Heart right ventricle (tissue), 16 donors: ENCODE measurements around the gene GPATCH2L. TPM values are rescaled to one million over a fixed set of nuclear protein-coding genes. Genes with fewer than 3 reads are reported as not detected.

Experiments
- ATAC-seq, 8 donors: fragments of 200-7000 bp; cut with Tn5 transposase; one replicate each; pipeline ENCODE4 v1.9.1; 2020; ENCODE audit warnings: mild to moderate bottlenecking in 8 of 8, moderate library complexity in 8 of 8, moderate number of reproducible peaks in 1 of 8
- DNase-seq, 2 donors: peaks; one replicate each; pipeline ENCODE4 v3.0.0-alpha.2; 2020
- H3K27ac ChIP-seq, 10 donors: fragments of 200-600 bp; sonication (generic) in 2 of 10; one replicate each; pipeline versions ENCODE4 v1.5.0 to v1.8.0; 2020 to 2022; ENCODE audit warnings: mild to moderate bottlenecking in 3 of 10
- H3K27me3 ChIP-seq, 7 donors: fragments of 200-600 bp; one replicate each; pipeline ENCODE4 v1.8.0; 2021 to 2022; ENCODE audit warnings: mild to moderate bottlenecking in 2 of 7
- H3K36me3 ChIP-seq, 9 donors: fragments of 200-600 bp; sonication (generic) in 1 of 9; one replicate each; pipeline versions ENCODE4 v1.5.0 to v1.8.0; 2020 to 2022; ENCODE audit warnings: mild to moderate bottlenecking in 2 of 9
- H3K4me1 ChIP-seq, 9 donors: fragments of 200-600 bp; sonication (generic) in 1 of 9; one replicate each; pipeline versions ENCODE4 v1.5.0 to v1.8.0; 2020 to 2022; ENCODE audit warnings: mild to moderate bottlenecking in 4 of 9
- H3K4me3 ChIP-seq, 10 donors: fragments of 200-600 bp; sonication (generic) in 2 of 10; one replicate each; pipeline versions ENCODE4 v1.5.0 to v1.8.0; 2020 to 2022; ENCODE audit warnings: mild to moderate bottlenecking in 7 of 10, moderate library complexity in 2 of 10
- H3K9me3 ChIP-seq, 11 donors: fragments of 200-600 bp in 10 of 11; sonication (generic) in 2 of 11; one replicate each; pipeline versions ENCODE4 v1.5.0 to v1.8.0; 2013 to 2022; ENCODE audit warnings: mild to moderate bottlenecking in 2 of 11, control low read depth in 1 of 11, moderate library complexity in 1 of 11
- CTCF ChIP-seq, 9 donors: fragments of 200-600 bp; sonication (generic) in 2 of 9; IDR thresholded peaks; one replicate each; pipeline versions ENCODE4 v1.5.0 to v1.8.0; 2021 to 2022; ENCODE audit warnings: antibody characterized with exemption in 9 of 9, mild to moderate bottlenecking in 5 of 9, moderate library complexity in 1 of 9
- WGBS, 2 donors: extraction: QIAGEN DNeasy Blood & Tissue Kit; methylation state at CpG; one replicate each; pipeline ENCODE4 v1.1.7; 2013; ENCODE audit warnings: inconsistent platforms in 1 of 2; 5-methylcytosine and 5-hydroxymethylcytosine counted together
- intact Hi-C, 10 donors: fragments of 100-400 bp; cut with DNase I; formaldehyde crosslinking; loops; one replicate each; pipeline versions ENCODE4 v1.11.1 to v1.14.2; 2022
- polyA plus RNA-seq, 2 donors: library from polyadenylated mRNA; stranded (reverse); fragments of 200-250 nt; gene quantifications; one replicate each; pipeline ENCODE4 v1.2.3, GENCODE V29; 2013
- total RNA-seq, 10 donors: library from RNA; stranded (reverse); fragmentation: NEBNext Ultra II Directional in 3 of 10; extraction: Animal tissue kit (Norgen Biotek cat#: 25700) in 3 of 10; gene quantifications; one replicate each; pipeline versions ENCODE4 v1.2.1 to v1.2.4, GENCODE V29; 2021 to 2023
- donor health status: Arrhythmogenic right ventricular cardiomyopathy.
- donor health status: ischemic (EF 13 %, LVEDD 7.1; RV severe dilation, severe dysfunction).
- donor health status: healthy with polysubstance abuse.
- donor health status: DM: no; HTN: yes; CAD: no.
- donor health status: DM: no; HTN: no; CAD: no.
- donor health status: ischemic (EF 25% LVEDD 6.9; RV normal size, moderate dysfunction).
- donor health status: ischemic (EF 25% LVEDD 5.7; RV mildly dilated, moderate dysfunction).
- donor health status: healthy.
- donor health status: DM: yes; HTN: yes; CAD: no.
- donor health status: Ischemic cardiomyopathy.
- donor health status: ischemic (EF 35%, LVEDD 5.7; RV mildly dilated, moderate dysfunction).
- donor health status: nonischemic (EF 11% LVEDD 7.7; RV severe dilation, severe dysfunction).
- donor health status: DM: yes; HTN: yes; CAD: no.
- donor health status: PGD.
- donor health status: ischemic (EF 29% LVEDD 5.4; RV normal size, mild dysfunction).
- donor health status: nonischemic (EF 23%, LVEDD 6.1; RV moderate dilation, normal function).

Gene GPATCH2L
- total and polyA plus RNA-seq, 12 donors, result 4.6 to 27.9 (median 24.6) TPM

GRCh38 chr14:76175942-76176341, 24.2 kb downstream of the GPATCH2L start:
- ATAC-seq, result no peak
- WGBS, 2 donors, result 94 to 95% methylated on average over 3 of the region's 3 CpGs
- DNase-seq, result no peak
- no peaks in the 10 kb centered on the region for H3K27me3 ChIP-seq
- H3K27ac ChIP-seq, result no peak overlapping the region
- no peaks in the 10 kb centered on the region for H3K9me3 ChIP-seq
- no peaks in the 10 kb centered on the region for H3K4me1 ChIP-seq
- intact Hi-C loops, result no loop called here
- peaks cover 0 to 100% (median 27%) of the 10 kb centered on the region in 9 donors for H3K36me3 ChIP-seq
- TF ChIP-seq CTCF (IDR thresholded peaks at IDR 0.05), result no peak
- no peak overlapping the region for H3K4me3 ChIP-seq

GRCh38 chr14:76181546-76181945, 29.8 kb downstream of the GPATCH2L start:
- 62 to 63% methylated on average over 1 of the region's 1 CpG for WGBS, 2 donors

GRCh38 chr14:76186308-76187027, 34.7 kb downstream of the GPATCH2L start:
- WGBS, 2 donors, result 56% methylated on average over 4 of the region's 4 CpGs
- no peak for TF ChIP-seq CTCF (IDR thresholded peaks at IDR 0.05)
- peaks cover 0 to 91% (median 15%) of the 10 kb centered on the region in 9 donors for H3K36me3 ChIP-seq
- intact Hi-C loops, result no loop called here
- H3K4me1 ChIP-seq, result peaks cover 0 to 12% (median 0%) of the 10 kb centered on the region in 9 donors
- no peak overlapping the region for H3K27ac ChIP-seq
- ATAC-seq (no peak), DNase-seq (no peak)
- H3K27me3 ChIP-seq, result no peaks in the 10 kb centered on the region
- H3K9me3 ChIP-seq, result no peaks in the 10 kb centered on the region
- no peak overlapping the region for H3K4me3 ChIP-seq

More at GRCh38 chr14:76181546-76181945, 29.8 kb downstream of the GPATCH2L start:
- H3K27me3 ChIP-seq, result no peaks in the 10 kb centered on the region
- H3K36me3 ChIP-seq, result peaks cover 0 to 98% (median 28%) of the 10 kb centered on the region in 9 donors
- ATAC-seq (no peak), DNase-seq (no peak)
- peaks cover 0 to 5% (median 0%) of the 10 kb centered on the region in 9 donors for H3K4me1 ChIP-seq
- no peak overlapping the region for H3K27ac ChIP-seq
- TF ChIP-seq CTCF (IDR thresholded peaks at IDR 0.05), result peak in 7 of 9 donors; percentile 11 to 46 (median 27)
- no peaks in the 10 kb centered on the region for H3K9me3 ChIP-seq
- intact Hi-C loops, result loop anchor here in 1 of 10 donors (5.0 kb wide), 1 partner anchor 129 kb away; no protein-coding TSS in a partner anchor
- H3K4me3 ChIP-seq, result no peak overlapping the region

GRCh38 chr14:76191297-76191696, 39.6 kb downstream of the GPATCH2L start:
- WGBS, 2 donors, result 83 to 90% methylated on average over 2 of the region's 2 CpGs
- peak in 1 of 2 donors; percentile 7 for DNase-seq

More at GRCh38 chr14:76191297-76191696, 39.6 kb downstream of the GPATCH2L start:
- Histone ChIP-seq H3K27me3 (no peaks in the 10 kb centered on the region), H3K27ac (peak overlapping the region in 1 of 10 donors; percentile 55), H3K4me3 (no peak overlapping the region), H3K4me1 (peaks cover 0 to 17% (median 0%) of the 10 kb centered on the region in 9 donors), H3K9me3 (no peaks in the 10 kb centered on the region), H3K36me3 (peaks cover 0 to 98% (median 21%) of the 10 kb centered on the region in 9 donors)
- TF ChIP-seq CTCF (IDR thresholded peaks at IDR 0.05), result no peak
- intact Hi-C loops, result no loop called here
- ATAC-seq, result peak in 6 of 8 donors; percentile 47 to 82 (median 64)
